ENCODE results near the gene TTYH3. TPM values are rescaled to one million over a fixed set of nuclear protein-coding genes. Genes with fewer than 3 reads are reported as not detected.

TTYH3 gene
- total and polyA plus RNA-seq, 2 of the 13 experiments (the other 11 are each of a cell fraction or from before 2014, with no cell fraction given) = 26.3 to 50.0 TPM

DNA sequence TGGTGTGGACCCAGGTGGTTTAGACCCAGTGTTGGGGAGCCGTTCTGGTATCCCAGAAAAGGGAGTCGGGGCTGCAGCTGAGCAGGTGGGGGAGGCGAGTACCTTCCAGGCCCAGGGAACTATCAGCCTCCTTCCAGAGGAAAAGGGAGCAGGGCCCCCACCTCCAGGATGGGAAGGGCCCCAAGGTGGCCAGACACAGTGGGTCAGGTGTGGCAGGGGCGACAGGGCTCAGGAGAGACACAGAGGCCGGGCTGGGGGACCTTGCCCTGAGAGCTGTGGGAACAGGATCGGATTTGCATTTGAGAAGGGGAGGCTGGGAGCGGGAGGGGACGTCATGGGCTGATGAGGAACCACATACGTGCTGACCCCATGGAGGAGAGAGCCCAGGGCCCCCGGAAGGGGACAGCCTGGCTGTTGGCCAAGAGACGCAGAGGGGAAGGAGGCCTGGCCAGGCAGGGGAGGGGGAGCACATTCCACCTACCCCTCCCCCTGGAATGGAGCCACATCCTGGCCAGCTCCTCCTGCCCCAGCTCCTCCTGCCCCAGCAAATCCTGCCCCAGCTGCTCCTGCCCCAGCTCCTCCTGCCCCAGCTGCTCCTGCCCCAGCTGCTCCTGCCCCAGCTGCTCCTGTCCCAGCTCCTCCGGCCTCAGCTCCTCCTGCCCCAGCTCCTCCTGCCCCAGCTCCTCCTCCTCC lies 9.7 kb upstream of the TTYH3 start (continued):
- TF ChIP-seq, protein P1, sequence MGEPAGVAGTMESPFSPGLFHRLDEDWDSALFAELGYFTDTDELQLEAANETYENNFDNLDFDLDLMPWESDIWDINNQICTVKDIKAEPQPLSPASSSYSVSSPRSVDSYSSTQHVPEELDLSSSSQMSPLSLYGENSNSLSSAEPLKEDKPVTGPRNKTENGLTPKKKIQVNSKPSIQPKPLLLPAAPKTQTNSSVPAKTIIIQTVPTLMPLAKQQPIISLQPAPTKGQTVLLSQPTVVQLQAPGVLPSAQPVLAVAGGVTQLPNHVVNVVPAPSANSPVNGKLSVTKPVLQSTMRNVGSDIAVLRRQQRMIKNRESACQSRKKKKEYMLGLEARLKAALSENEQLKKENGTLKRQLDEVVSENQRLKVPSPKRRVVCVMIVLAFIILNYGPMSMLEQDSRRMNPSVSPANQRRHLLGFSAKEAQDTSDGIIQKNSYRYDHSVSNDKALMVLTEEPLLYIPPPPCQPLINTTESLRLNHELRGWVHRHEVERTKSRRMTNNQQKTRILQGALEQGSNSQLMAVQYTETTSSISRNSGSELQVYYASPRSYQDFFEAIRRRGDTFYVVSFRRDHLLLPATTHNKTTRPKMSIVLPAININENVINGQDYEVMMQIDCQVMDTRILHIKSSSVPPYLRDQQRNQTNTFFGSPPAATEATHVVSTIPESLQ (CRISPR knock-in tag; conservative IDR thresholded peaks at IDR 0.05) = 0 out of 2 replicates have a peak, but pooled peaks have one; percentile 42
- TF ChIP-seq PCBP2 (optimal IDR thresholded peaks at IDR 0.05; ENCODE audit: low read depth, low read length, poor library complexity, severe bottlenecking) = no peak
- peak; percentile 21; the same call in 1 of the 2 replicates for TF ChIP-seq ZNF704 (CRISPR knock-in tag; IDR thresholded peaks at IDR 0.05; ENCODE audit: borderline replicate concordance)
- TF ChIP-seq, protein P2, sequence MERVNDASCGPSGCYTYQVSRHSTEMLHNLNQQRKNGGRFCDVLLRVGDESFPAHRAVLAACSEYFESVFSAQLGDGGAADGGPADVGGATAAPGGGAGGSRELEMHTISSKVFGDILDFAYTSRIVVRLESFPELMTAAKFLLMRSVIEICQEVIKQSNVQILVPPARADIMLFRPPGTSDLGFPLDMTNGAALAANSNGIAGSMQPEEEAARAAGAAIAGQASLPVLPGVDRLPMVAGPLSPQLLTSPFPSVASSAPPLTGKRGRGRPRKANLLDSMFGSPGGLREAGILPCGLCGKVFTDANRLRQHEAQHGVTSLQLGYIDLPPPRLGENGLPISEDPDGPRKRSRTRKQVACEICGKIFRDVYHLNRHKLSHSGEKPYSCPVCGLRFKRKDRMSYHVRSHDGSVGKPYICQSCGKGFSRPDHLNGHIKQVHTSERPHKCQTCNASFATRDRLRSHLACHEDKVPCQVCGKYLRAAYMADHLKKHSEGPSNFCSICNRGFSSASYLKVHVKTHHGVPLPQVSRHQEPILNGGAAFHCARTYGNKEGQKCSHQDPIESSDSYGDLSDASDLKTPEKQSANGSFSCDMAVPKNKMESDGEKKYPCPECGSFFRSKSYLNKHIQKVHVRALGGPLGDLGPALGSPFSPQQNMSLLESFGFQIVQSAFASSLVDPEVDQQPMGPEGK (CRISPR knock-in tag; IDR thresholded peaks at IDR 0.05) = peak; percentile 99
- TF ChIP-seq ZNF563 (CRISPR knock-in tag; IDR thresholded peaks at IDR 0.05) = no peak; the same call in 1 of the 2 replicates
- TF ChIP-seq KDM1A (CRISPR knock-in tag; IDR thresholded peaks at IDR 0.05) = no peak
- TF ChIP-seq RORA (CRISPR knock-in tag; IDR thresholded peaks at IDR 0.05) = no peak
- TF ChIP-seq, protein P3, sequence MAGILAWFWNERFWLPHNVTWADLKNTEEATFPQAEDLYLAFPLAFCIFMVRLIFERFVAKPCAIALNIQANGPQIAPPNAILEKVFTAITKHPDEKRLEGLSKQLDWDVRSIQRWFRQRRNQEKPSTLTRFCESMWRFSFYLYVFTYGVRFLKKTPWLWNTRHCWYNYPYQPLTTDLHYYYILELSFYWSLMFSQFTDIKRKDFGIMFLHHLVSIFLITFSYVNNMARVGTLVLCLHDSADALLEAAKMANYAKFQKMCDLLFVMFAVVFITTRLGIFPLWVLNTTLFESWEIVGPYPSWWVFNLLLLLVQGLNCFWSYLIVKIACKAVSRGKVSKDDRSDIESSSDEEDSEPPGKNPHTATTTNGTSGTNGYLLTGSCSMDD (CRISPR knock-in tag; IDR thresholded peaks at IDR 0.05) = no peak
- 0 out of 2 replicates have a peak, but pooled peaks have one; percentile 44 for TF ChIP-seq TGIF2 (CRISPR knock-in tag; IDR thresholded peaks at IDR 0.05)
- TF ChIP-seq NR2C2 (CRISPR knock-in tag; IDR thresholded peaks at IDR 0.05; ENCODE audit: borderline replicate concordance) = no peak; the same call in 1 of the 2 replicates
- no peak for TF ChIP-seq PRPF4 (IDR thresholded peaks at IDR 0.05; ENCODE audit: low read depth, low read length, poor library complexity, severe bottlenecking)
- no peak for TF ChIP-seq ZFP62 (CRISPR knock-in tag; IDR thresholded peaks at IDR 0.05)
- peak; percentile 53; the same call in 1 of the 2 replicates for TF ChIP-seq HMG20A (CRISPR knock-in tag; IDR thresholded peaks at IDR 0.05; ENCODE audit: borderline replicate concordance)
- TF ChIP-seq SNAPC4 (CRISPR knock-in tag; IDR thresholded peaks at IDR 0.05) = peak; percentile 97
- no peak for TF ChIP-seq FIP1L1 (IDR thresholded peaks at IDR 0.05; ENCODE audit: borderline replicate concordance, insufficient read depth, low read depth, low read length)

Data from HepG2 (cell line).